LNCaP clone FGC (cell line): ENCODE data around the gene ZCWPW1.

Experiments used
- DNase-seq: peaks from one replicate; pipeline ENCODE4 v3.0.0-alpha.2; 2011; ENCODE audit warnings: low read depth
- H3K4me3 ChIP-seq: 2 replicates; pipeline ENCODE4 v1.5.1; 2011; ENCODE audit warnings: mild to moderate bottlenecking, low read depth, low read length, control low read depth
- CTCF ChIP-seq: IDR thresholded peaks from 2 replicates; pipeline ENCODE4 v1.5.1; 2012; ENCODE audit warnings: mild to moderate bottlenecking; ENCODE audit not compliant: control insufficient read depth, insufficient read depth; ENCODE audit errors: extremely low read depth

Gene ZCWPW1

GRCh38 chr7:100433592-100434296 lies 5.2 kb upstream of the ZCWPW1 start:
- no peak overlapping the region for H3K4me3 ChIP-seq
- no peak for DNase-seq
- no peak for TF ChIP-seq CTCF

GRCh38 chr7:100433276-100433591 lies 4.7 kb upstream of the ZCWPW1 start:
- no peak for DNase-seq
- no peak for TF ChIP-seq CTCF
- no peak overlapping the region for H3K4me3 ChIP-seq

GRCh38 chr7:100432621-100433275 lies 4.2 kb upstream of the ZCWPW1 start:
- TF ChIP-seq CTCF = no peak
- H3K4me3 ChIP-seq = no peak overlapping the region
- DNase-seq = no peak

- DNase-seq = no peak
- no peak overlapping the region for H3K4me3 ChIP-seq
Observed at GRCh38 chr7:100432053-100432452, 3.5 kb upstream of the ZCWPW1 start.

GRCh38 chr7:100431286-100431735 lies 2.8 kb upstream of the ZCWPW1 start:
- H3K4me3 ChIP-seq = peak overlapping the region; percentile 92
- no peak for DNase-seq
- TF ChIP-seq CTCF = no peak

More at GRCh38 chr7:100432053-100432452, 3.5 kb upstream of the ZCWPW1 start:
- no peak for TF ChIP-seq CTCF

- peak overlapping the region; percentile 92 for H3K4me3 ChIP-seq
- TF ChIP-seq CTCF = no peak
- no peak for DNase-seq
Observed at GRCh38 chr7:100430493-100431285, 2.2 kb upstream of the ZCWPW1 start.
